ENCODE results near the gene GRIA3.
"Not testable (repeated sequence)": the region's sequence is repeated elsewhere in the genome, so short reads cannot be mapped to it uniquely, and the experiment has no call there.

The GRIA3 gene

DNA sequence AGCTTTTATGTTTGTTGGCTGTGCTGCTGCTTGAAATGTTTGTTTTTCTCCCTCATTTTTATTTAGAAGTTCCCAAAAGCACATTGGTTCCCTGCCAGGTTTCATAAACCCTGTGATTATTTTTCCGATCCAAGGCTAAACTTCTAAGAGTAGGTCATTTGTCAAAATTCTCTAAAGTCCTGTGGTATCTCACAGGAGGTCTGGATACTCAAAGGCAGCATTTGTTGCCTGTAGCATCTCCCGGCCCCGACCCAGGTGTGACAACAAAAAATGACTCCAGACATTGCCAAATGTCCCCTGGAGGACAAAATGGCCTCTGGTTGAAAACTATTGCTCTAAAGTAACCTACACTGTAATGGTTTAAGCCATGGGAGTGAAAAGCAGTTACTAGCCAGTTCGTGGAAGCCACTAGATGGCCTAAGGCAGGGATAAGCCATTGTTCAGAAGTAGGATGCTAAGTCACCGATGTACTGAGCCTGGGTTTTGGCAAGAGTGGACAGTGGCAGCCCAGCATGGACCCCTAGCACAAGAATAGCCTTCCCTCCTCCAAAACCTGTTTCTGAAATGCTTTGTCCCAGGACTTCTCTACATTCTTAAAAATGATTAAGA, 292.6 kb downstream of the GRIA3 start:
- no peak for DNase-seq

GRCh38 chrX:123477673-123478072, 293.6 kb downstream of the GRIA3 start:
- no peak for DNase-seq

GRCh38 chrX:123481913-123482851, 298.1 kb downstream of the GRIA3 start:
- DNase-seq, result no peak

DNA sequence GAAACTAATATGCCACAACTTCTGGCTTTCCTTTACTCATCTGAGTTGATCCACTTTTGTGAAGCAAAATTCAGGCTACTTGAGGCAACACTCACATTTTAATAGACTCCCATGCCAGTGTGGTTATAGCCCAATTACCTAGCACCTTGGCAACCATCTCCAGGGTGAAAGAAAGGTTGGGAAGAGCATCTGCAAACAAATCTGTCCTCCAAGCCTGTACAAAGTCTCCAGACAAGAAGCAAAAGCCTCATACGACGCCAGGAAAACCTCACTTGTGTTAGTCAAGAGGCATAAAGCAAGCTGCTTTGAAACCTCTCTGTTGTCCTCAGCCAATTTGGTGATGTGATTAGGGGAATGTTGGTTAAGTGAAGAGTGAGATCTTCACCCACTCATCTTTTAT, 302.2 kb downstream of the GRIA3 start:
- DNase-seq, result no peak

- no peak for DNase-seq
Measured at GRCh38 chrX:123487236-123487635, 303.2 kb downstream of the GRIA3 start.

GRCh38 chrX:123487669-123488068, 303.6 kb downstream of the GRIA3 start:
- DNase-seq, result no peak

GRCh38 chrX:123489011-123489410, 304.9 kb downstream of the GRIA3 start:
- no peak for DNase-seq

GRCh38 chrX:123493857-123494256, 309.8 kb downstream of the GRIA3 start:
- DNase-seq, result no peak

GRCh38 chrX:123499787-123500186, 315.7 kb downstream of the GRIA3 start:
- no peak for DNase-seq

DNA sequence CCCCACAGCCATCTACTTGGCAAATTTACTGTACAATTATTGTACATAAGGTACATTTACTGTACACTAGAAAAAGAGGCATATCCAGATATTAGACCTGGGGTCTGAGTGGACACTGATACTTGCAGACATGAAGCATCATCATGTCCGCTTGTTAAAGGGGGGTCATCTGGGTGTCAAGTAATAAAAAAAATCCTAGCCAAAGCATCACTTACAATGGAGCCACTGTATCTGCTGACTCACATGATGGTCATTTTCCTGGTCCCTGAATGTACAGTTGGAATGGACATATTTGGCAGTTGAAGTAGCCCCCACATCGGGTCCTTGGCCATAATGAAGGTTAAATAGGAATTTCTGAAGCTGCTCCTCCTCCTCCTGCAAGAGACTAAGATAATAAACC, 320.0 kb downstream of the GRIA3 start:
- no peak for DNase-seq

GRCh38 chrX:123504630-123505270, 320.7 kb downstream of the GRIA3 start:
- DNase-seq, result no peak

GRCh38 chrX:123513585-123514278, 329.7 kb downstream of the GRIA3 start:
- no peak for DNase-seq

GRCh38 chrX:123514279-123514640, 330.2 kb downstream of the GRIA3 start:
- DNase-seq, result not testable (repeated sequence)

DNA sequence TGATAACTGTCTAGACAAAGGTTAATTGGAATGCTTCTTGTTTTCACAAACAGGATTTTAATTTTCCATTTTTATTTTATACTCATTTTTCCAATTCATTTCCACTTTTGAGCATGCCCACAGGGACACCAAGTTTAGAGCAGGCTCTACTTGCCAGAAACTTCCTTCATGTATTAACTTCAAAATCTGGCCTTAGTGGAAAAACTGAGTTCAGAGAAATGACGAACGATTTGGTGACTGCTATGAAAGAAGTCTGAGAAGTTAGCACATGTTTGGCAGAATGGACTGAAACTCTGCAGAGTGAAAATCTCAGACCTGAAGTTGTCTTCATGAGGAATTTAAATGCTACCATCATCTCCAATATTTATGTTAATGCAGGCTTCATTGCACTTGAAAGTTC, 334.7 kb downstream of the GRIA3 start:
- DNase-seq, result no peak

DNA sequence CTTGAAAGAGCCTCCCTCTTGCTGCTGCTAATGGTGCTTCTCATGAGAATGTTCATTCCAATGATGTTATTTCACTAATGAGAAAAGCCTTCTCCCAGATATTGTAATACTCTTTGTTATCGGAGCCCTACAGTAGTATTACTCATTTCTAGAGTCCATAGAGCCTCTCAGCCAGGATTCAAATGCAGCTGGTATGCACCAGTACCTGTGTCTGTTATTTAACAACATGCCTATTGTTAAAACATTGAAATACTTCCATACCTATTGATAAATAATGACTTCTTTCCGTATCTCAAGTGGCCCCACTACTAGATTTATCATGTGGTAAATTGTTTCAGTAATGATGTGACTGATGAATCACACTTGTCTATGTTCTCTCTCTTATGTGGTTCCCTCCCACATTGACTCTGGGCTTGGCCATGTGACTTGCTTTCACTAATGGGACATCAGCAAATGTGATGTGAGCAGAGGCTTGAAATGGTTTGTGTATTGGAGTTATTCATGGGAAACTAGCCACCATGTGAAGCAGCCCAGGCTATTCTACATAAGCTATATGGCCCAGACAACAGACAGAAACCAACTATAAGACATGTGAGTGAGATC, 341.1 kb downstream of the GRIA3 start:
- no peak for DNase-seq

- not testable (repeated sequence) for DNase-seq
Measured at GRCh38 chrX:123530726-123531125, 346.6 kb downstream of the GRIA3 start.

Data from HCEC 1CT (cell line).